Breast epithelium (tissue), 4 donors: ENCODE results near the gene EIF4G3. TPM values are rescaled to one million over a fixed set of nuclear protein-coding genes. Genes with fewer than 3 reads are reported as not detected.
"Not testable (repeated sequence)": the region's sequence is repeated elsewhere in the genome, so short reads cannot be mapped to it uniquely, and the experiment has no call there.

Experiments used
- DNase-seq, 2 donors: peaks; one replicate each; pipeline ENCODE4 v3.0.0-alpha.2; 2019; ENCODE audit warnings: low spot score in 2 of 2
- H3K27ac ChIP-seq, 2 donors: fragments of 200-600 bp; sonication (generic) in 1 of 2; one replicate each; pipeline ENCODE4 v1.5.1; 2016 to 2019; ENCODE audit warnings: mild to moderate bottlenecking in 1 of 2
- H3K27me3 ChIP-seq, 2 donors: fragments of 200-600 bp; sonication (generic) in 1 of 2; one replicate each; pipeline versions ENCODE4 v1.5.1 to v1.6.0; 2017 to 2019; ENCODE audit warnings: control low read depth in 1 of 2, mild to moderate bottlenecking in 1 of 2
- H3K36me3 ChIP-seq: fragments of 200-600 bp; one replicate; pipeline ENCODE4 v1.5.1; 2019
- H3K4me1 ChIP-seq, 2 donors: fragments of 200-600 bp; sonication (generic); one replicate each; pipeline ENCODE4 v1.5.1; 2016 to 2019; ENCODE audit warnings: control low read depth in 1 of 2
- H3K4me3 ChIP-seq, 3 donors: fragments of 200-600 bp; sonication (generic); 1 replicate in 2 of 3; 2 replicates in 1 of 3; pipeline ENCODE4 v1.5.1; 2016 to 2019; ENCODE audit warnings: mild to moderate bottlenecking in 3 of 3, moderate library complexity in 2 of 3
- H3K9me3 ChIP-seq, 2 donors: fragments of 200-600 bp; sonication (generic) in 1 of 2; one replicate each; pipeline ENCODE4 v1.5.1; 2016 to 2019; ENCODE audit warnings: control low read depth in 1 of 2
- POLR2A ChIP-seq: fragments of 450-650 bp; IDR thresholded peaks from one replicate; pipeline ENCODE4 v1.6.1; 2016; ENCODE audit warnings: antibody characterized with exemption, mild to moderate bottlenecking, moderate library complexity
- POLR2AphosphoS5 ChIP-seq, 3 donors: sonication (generic); formaldehyde crosslinking; IDR thresholded peaks; one replicate each; pipeline ENCODE4 v1.6.1; 2017; ENCODE audit warnings: antibody characterized with exemption in 3 of 3
- intact Hi-C: fragments of 100-400 bp; cut with DNase I; formaldehyde crosslinking; loops from one replicate; pipeline ENCODE4 v1.15.1; 2023; ENCODE audit warnings: low total_unique reads
- total RNA-seq, 3 donors: library from RNA; depleted of rRNA; stranded (reverse); fragments of >200 nt; gene quantifications; one replicate each; pipeline ENCODE4 v1.1.0, GENCODE V29; 2016
- TF ChIP-seq, protein P1 (sequence below), 3 donors: fragments of 450-650 bp; IDR thresholded peaks; one replicate each; pipeline ENCODE4 v1.5.1; 2016 to 2017; ENCODE audit warnings: antibody characterized with exemption in 3 of 3, mild to moderate bottlenecking in 3 of 3, moderate library complexity in 3 of 3

EIF4G3 gene
- total RNA-seq, 3 donors from 2014 or later = 37.8 to 52.4 (median 50.8) TPM

DNA sequence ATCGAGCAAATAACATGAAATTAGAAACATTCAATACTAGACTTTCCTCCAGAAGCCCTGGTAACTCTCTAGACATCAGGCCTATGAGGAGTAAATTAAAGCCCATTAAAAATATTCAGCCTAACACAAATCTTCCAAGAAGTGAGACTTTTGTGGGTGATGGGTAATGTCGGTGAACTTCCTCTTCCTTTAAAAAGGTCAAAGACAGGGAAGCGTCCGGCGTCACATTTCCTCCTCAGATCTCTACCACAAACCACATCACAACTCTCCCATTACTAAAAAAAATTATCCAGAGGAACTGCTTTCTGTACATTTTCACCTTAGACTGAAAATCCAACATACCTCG lies 1.4 kb downstream of the EIF4G3 start:
- peak in 1 of 2 donors; percentile 41 for DNase-seq
- intact Hi-C loops = no loop called here
- H3K36me3 ChIP-seq = no peaks in the 10 kb centered on the region
- TF ChIP-seq, protein P1, sequence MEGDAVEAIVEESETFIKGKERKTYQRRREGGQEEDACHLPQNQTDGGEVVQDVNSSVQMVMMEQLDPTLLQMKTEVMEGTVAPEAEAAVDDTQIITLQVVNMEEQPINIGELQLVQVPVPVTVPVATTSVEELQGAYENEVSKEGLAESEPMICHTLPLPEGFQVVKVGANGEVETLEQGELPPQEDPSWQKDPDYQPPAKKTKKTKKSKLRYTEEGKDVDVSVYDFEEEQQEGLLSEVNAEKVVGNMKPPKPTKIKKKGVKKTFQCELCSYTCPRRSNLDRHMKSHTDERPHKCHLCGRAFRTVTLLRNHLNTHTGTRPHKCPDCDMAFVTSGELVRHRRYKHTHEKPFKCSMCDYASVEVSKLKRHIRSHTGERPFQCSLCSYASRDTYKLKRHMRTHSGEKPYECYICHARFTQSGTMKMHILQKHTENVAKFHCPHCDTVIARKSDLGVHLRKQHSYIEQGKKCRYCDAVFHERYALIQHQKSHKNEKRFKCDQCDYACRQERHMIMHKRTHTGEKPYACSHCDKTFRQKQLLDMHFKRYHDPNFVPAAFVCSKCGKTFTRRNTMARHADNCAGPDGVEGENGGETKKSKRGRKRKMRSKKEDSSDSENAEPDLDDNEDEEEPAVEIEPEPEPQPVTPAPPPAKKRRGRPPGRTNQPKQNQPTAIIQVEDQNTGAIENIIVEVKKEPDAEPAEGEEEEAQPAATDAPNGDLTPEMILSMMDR (IDR thresholded peaks at IDR 0.05) = no peak
- TF ChIP-seq POLR2A = no peak
- no peak for TF ChIP-seq POLR2AphosphoS5 (IDR thresholded peaks at IDR 0.05)
- no peaks in the 10 kb centered on the region for H3K4me1 ChIP-seq
- no peaks in the 10 kb centered on the region for H3K9me3 ChIP-seq
- peak overlapping the region; percentile 86 to 95 for H3K27ac ChIP-seq
- H3K4me3 ChIP-seq = peak overlapping the region; percentile 78 to 91 (median 82)
- no peaks in the 10 kb centered on the region for H3K27me3 ChIP-seq

DNA sequence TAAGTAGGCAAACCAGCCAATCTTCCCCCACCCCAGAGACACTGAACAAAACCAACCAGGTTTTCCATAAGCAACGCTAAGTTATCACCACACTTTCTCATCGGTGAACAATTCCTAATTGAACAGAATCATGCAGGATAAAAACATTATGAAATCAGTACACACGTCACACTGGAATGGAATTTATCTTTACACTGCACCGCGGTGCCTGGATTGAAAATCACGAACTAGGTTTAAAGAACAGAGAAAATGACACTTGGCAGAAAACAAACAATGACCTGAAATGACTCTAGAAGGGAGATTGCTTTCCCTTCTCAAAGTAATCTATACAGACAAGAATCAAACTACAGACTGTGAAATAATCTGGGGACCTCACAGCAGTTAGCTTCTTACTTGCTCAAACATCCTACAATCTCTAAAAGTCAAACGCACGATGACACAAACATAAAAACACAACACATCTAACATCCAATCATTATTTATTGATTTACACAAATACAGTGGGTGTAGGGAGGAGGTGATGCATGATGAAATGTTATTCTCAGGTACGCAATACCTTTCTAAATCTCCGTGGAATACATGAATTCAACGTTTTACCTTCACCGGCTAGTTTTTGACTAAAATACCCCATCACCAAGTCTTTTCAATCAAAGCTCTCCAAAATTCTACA lies 1.9 kb downstream of the EIF4G3 start:
- Histone ChIP-seq H3K4me3 (peak overlapping the region; percentile 78 to 91 (median 82)), H3K4me1 (no peaks in the 10 kb centered on the region), H3K9me3 (no peaks in the 10 kb centered on the region), H3K27ac (peak overlapping the region; percentile 86 to 95), H3K27me3 (no peaks in the 10 kb centered on the region), H3K36me3 (no peaks in the 10 kb centered on the region)
- intact Hi-C loops = no loop called here
- no peak for DNase-seq
- no peak for TF ChIP-seq POLR2AphosphoS5 (IDR thresholded peaks at IDR 0.05)
- TF ChIP-seq POLR2A = no peak
- TF ChIP-seq, protein P1 (IDR thresholded peaks at IDR 0.05) = no peak

- no peaks in the 10 kb centered on the region for H3K9me3 ChIP-seq
- H3K36me3 ChIP-seq = no peaks in the 10 kb centered on the region
- TF ChIP-seq POLR2A (no peak), POLR2AphosphoS5 (IDR thresholded peaks at IDR 0.05) (no peak)
- TF ChIP-seq, protein P1 (IDR thresholded peaks at IDR 0.05) = no peak
- peak overlapping the region; percentile 78 to 91 (median 82) for H3K4me3 ChIP-seq
- no peaks in the 10 kb centered on the region for H3K4me1 ChIP-seq
- peak overlapping the region; percentile 86 to 95 for H3K27ac ChIP-seq
- no peak for DNase-seq
- intact Hi-C loops = no loop called here
- H3K27me3 ChIP-seq = no peaks in the 10 kb centered on the region
Observed at GRCh38 chr1:21174230-21174629, 2.5 kb downstream of the EIF4G3 start.

DNA sequence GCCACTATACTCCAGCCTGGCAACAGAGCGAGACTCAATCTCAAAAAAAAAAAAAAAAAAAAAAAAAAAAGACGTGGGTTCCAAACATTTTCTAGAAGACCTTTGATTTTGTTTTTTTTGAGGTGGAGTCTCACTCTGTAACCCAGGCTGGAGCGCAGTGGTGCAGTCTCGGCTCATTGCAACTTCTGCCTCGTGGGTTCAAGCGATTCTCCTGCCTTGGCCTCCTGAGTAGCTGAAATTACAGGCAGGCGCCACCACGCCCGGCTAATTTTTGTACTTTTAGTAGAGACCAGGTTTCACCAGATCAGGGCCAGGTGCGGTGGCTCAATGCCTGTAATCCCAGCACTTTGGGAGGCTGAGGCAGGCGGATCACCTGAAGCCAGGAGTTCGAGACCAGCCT lies 3.6 kb downstream of the EIF4G3 start:
- DNase-seq, H3K36me3 ChIP-seq, H3K4me1 ChIP-seq, intact Hi-C loops, H3K27ac ChIP-seq, H3K4me3 ChIP-seq, H3K9me3 ChIP-seq, H3K27me3 ChIP-seq: not testable (repeated sequence)

GRCh38 chr1:21170837-21171236 lies 5.9 kb downstream of the EIF4G3 start:
- H3K4me1 ChIP-seq, H3K27me3 ChIP-seq, DNase-seq, H3K9me3 ChIP-seq, H3K36me3 ChIP-seq, H3K27ac ChIP-seq, H3K4me3 ChIP-seq, intact Hi-C loops: not testable (repeated sequence)

DNA sequence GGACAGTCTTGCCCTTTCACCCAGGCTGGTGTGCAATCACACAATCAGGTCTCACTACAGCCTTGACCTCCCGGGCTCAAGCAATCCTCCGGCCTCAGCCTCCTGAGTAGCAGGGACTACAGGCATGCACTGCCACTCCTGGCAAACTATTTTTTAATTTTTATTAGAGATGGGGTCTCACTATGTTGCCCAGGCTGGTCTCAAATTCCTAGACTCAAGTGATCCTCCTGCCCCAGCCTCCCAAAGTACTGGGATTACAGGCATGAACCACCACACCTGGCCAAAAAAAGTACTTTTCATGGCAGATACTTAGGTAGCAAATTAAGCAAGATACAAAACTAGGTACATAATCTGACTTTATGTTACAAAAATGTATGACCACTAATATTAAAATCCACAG lies 8.3 kb downstream of the EIF4G3 start:
- H3K9me3 ChIP-seq = no peaks in the 10 kb centered on the region
- intact Hi-C loops = no loop called here
- H3K4me1 ChIP-seq = no peaks in the 10 kb centered on the region
- no peak overlapping the region for H3K27ac ChIP-seq
- no peak for DNase-seq
- no peaks in the 10 kb centered on the region for H3K36me3 ChIP-seq
- H3K4me3 ChIP-seq = no peak overlapping the region
- TF ChIP-seq, protein P1 (IDR thresholded peaks at IDR 0.05) = no peak
- TF ChIP-seq POLR2A (no peak), POLR2AphosphoS5 (IDR thresholded peaks at IDR 0.05) (no peak)
- no peaks in the 10 kb centered on the region for H3K27me3 ChIP-seq
